Stimulated activated naive B cell treated with anti-CD40 and anti-IgM and Interleukin-4, amounts not matched to agents 10 μg/mL and 1 μg/mL and 100 μg/mL, for 72 hours (primary cell): ENCODE results near the gene KLHDC2.
A peak's percentile ranks its signal among the peaks of the same experiment; 100 is the strongest.
"Not testable (repeated sequence)": the region's sequence is repeated elsewhere in the genome, so short reads cannot be mapped to it uniquely, and the experiment has no call there.

ENCODE experiments used
- ATAC-seq, 2 donors: fragments of 150-1000 bp; cut with Tn5 transposase; replicated peaks; 2 replicates each; pipeline ENCODE4 v1.10.0; 2021; ENCODE audit warnings: moderate library complexity in 1 of 2
- DNase-seq: peaks from one replicate; pipeline ENCODE4 v3.0.0; 2021
- H3K27ac Mint-ChIP-seq: one replicate; pipeline ENCODE4 v1.8.0; 2022; ENCODE audit warnings: mild to moderate bottlenecking, mixed read lengths
- H3K27me3 Mint-ChIP-seq, 2 donors: one replicate each; pipeline ENCODE4 v1.8.0; 2022; ENCODE audit warnings: mixed read lengths in 2 of 2
- H3K36me3 Mint-ChIP-seq, 2 donors: one replicate each; pipeline ENCODE4 v1.8.0; 2022; ENCODE audit warnings: mixed read lengths in 2 of 2, mild to moderate bottlenecking in 1 of 2
- H3K4me1 Mint-ChIP-seq, 2 donors: one replicate each; pipeline ENCODE4 v1.8.0; 2022; ENCODE audit warnings: mixed read lengths in 2 of 2, mild to moderate bottlenecking in 1 of 2
- H3K4me3 Mint-ChIP-seq, 2 donors: one replicate each; pipeline ENCODE4 v1.8.0; 2022; ENCODE audit warnings: mild to moderate bottlenecking in 2 of 2, mixed read lengths in 2 of 2, moderate library complexity in 1 of 2
- H3K9me3 Mint-ChIP-seq, 2 donors: one replicate each; pipeline ENCODE4 v1.8.0; 2022; ENCODE audit warnings: mixed read lengths in 2 of 2, mild to moderate bottlenecking in 1 of 2

The KLHDC2 gene

GRCh38 chr14:49767270-49767570 is 733 bp upstream of the KLHDC2 start:
- H3K4me3 Mint-ChIP-seq = peak overlapping the region; percentile 96 to 97
- ATAC-seq (no peak), DNase-seq (no peak)
- peak overlapping the region; percentile 100 for H3K27ac Mint-ChIP-seq
- peaks cover 3 to 4% of the 10 kb centered on the region in 2 donors for H3K36me3 Mint-ChIP-seq
- H3K9me3 Mint-ChIP-seq = no peaks in the 10 kb centered on the region
- peaks cover 16 to 34% of the 10 kb centered on the region in 2 donors for H3K4me1 Mint-ChIP-seq
- no peaks in the 10 kb centered on the region for H3K27me3 Mint-ChIP-seq

GRCh38 chr14:49768301-49769121 is 558 bp downstream of the KLHDC2 start:
- Mint-ChIP-seq H3K4me3 (peak overlapping the region; percentile 90 to 96), H3K4me1 (peaks cover 16 to 34% of the 10 kb centered on the region in 2 donors), H3K9me3 (no peaks in the 10 kb centered on the region), H3K27ac (peak overlapping the region; percentile 98), H3K36me3 (peaks cover 3 to 4% of the 10 kb centered on the region in 2 donors), H3K27me3 (no peaks in the 10 kb centered on the region)
- ATAC-seq (peak; percentile 40 to 54), DNase-seq (peak; percentile 68)

- Mint-ChIP-seq H3K9me3 (no peaks in the 10 kb centered on the region), H3K27ac (peak overlapping the region; percentile 98), H3K4me3 (peak overlapping the region; percentile 90 to 96), H3K36me3 (peaks cover 3 to 4% of the 10 kb centered on the region in 2 donors), H3K27me3 (no peaks in the 10 kb centered on the region), H3K4me1 (peaks cover 16 to 34% of the 10 kb centered on the region in 2 donors)
- DNase-seq (no peak), ATAC-seq (no peak)
These were observed 1.2 kb downstream of the KLHDC2 start for GRCh38 chr14:49769171-49769570.

GRCh38 chr14:49769581-49770211 is 1.7 kb downstream of the KLHDC2 start:
- Mint-ChIP-seq H3K27me3 (no peaks in the 10 kb centered on the region), H3K27ac (peak overlapping the region; percentile 98), H3K4me1 (peaks cover 16 to 34% of the 10 kb centered on the region in 2 donors), H3K9me3 (no peaks in the 10 kb centered on the region), H3K4me3 (peak overlapping the region; percentile 90 to 96), H3K36me3 (peaks cover 3 to 6% of the 10 kb centered on the region in 2 donors)
- no peak for ATAC-seq
- DNase-seq = no peak

GRCh38 chr14:49770212-49770817 is 2.4 kb downstream of the KLHDC2 start:
- no peak for ATAC-seq
- no peaks in the 10 kb centered on the region for H3K27me3 Mint-ChIP-seq
- no peak for DNase-seq
- peaks cover 17 to 34% of the 10 kb centered on the region in 2 donors for H3K4me1 Mint-ChIP-seq
- H3K4me3 Mint-ChIP-seq = no peak overlapping the region
- peaks cover 6 to 12% of the 10 kb centered on the region in 2 donors for H3K36me3 Mint-ChIP-seq
- H3K27ac Mint-ChIP-seq = no peak overlapping the region
- H3K9me3 Mint-ChIP-seq = no peaks in the 10 kb centered on the region

- not testable (repeated sequence) for DNase-seq, H3K4me3 Mint-ChIP-seq, H3K27me3 Mint-ChIP-seq, H3K27ac Mint-ChIP-seq, H3K9me3 Mint-ChIP-seq, ATAC-seq
- Mint-ChIP-seq H3K36me3 (peaks cover 11 to 18% of the 10 kb centered on the region in 2 donors), H3K4me1 (peaks cover 16 to 33% of the 10 kb centered on the region in 2 donors)
These were observed 3.7 kb downstream of the KLHDC2 start for GRCh38 chr14:49771691-49772090.

- Mint-ChIP-seq H3K36me3 (peaks cover 12 to 22% of the 10 kb centered on the region in 2 donors), H3K27ac (no peak overlapping the region), H3K9me3 (no peaks in the 10 kb centered on the region), H3K27me3 (no peaks in the 10 kb centered on the region), H3K4me3 (no peak overlapping the region), H3K4me1 (peaks cover 13 to 26% of the 10 kb centered on the region in 2 donors)
- no peak for ATAC-seq
- DNase-seq = no peak
These were observed 6.2 kb downstream of the KLHDC2 start for GRCh38 chr14:49774106-49774505.

GRCh38 chr14:49778421-49778820 is 10.5 kb downstream of the KLHDC2 start:
- no peaks in the 10 kb centered on the region for H3K27me3 Mint-ChIP-seq
- H3K4me1 Mint-ChIP-seq = peaks cover 0 to 2% of the 10 kb centered on the region in 2 donors
- DNase-seq (no peak), ATAC-seq (no peak)
- peaks cover 19 to 36% of the 10 kb centered on the region in 2 donors for H3K36me3 Mint-ChIP-seq
- no peaks in the 10 kb centered on the region for H3K9me3 Mint-ChIP-seq
- no peak overlapping the region for H3K4me3 Mint-ChIP-seq
- no peak overlapping the region for H3K27ac Mint-ChIP-seq

GRCh38 chr14:49781040-49781439 is 13.1 kb downstream of the KLHDC2 start:
- not testable (repeated sequence) for H3K4me3 Mint-ChIP-seq, DNase-seq, H3K9me3 Mint-ChIP-seq, H3K4me1 Mint-ChIP-seq, H3K27me3 Mint-ChIP-seq, ATAC-seq
- H3K27ac Mint-ChIP-seq = peak overlapping the region; percentile 59
- peaks cover 19 to 30% of the 10 kb centered on the region in 2 donors for H3K36me3 Mint-ChIP-seq

GRCh38 chr14:49783394-49784014 is 15.6 kb downstream of the KLHDC2 start:
- Mint-ChIP-seq H3K27ac (no peak overlapping the region), H3K36me3 (peaks cover 23 to 30% of the 10 kb centered on the region in 2 donors), H3K4me3 (no peak overlapping the region), H3K9me3 (no peaks in the 10 kb centered on the region), H3K4me1 (peaks cover 2 to 6% of the 10 kb centered on the region in 2 donors), H3K27me3 (no peaks in the 10 kb centered on the region)
- DNase-seq = no peak
- ATAC-seq = no peak

- DNase-seq (no peak), ATAC-seq (no peak)
- Mint-ChIP-seq H3K36me3 (peaks cover 36 to 39% of the 10 kb centered on the region in 2 donors), H3K4me1 (peaks cover 2 to 6% of the 10 kb centered on the region in 2 donors), H3K9me3 (no peaks in the 10 kb centered on the region), H3K27ac (no peak overlapping the region), H3K4me3 (no peak overlapping the region), H3K27me3 (no peaks in the 10 kb centered on the region)
These were observed 18.4 kb downstream of the KLHDC2 start for GRCh38 chr14:49786315-49786714.

GRCh38 chr14:49792618-49793017 is 24.7 kb downstream of the KLHDC2 start:
- H3K4me1 Mint-ChIP-seq = no peaks in the 10 kb centered on the region
- DNase-seq = no peak
- H3K36me3 Mint-ChIP-seq = peaks cover 42 to 53% of the 10 kb centered on the region in 2 donors
- H3K4me3 Mint-ChIP-seq = no peak overlapping the region
- no peaks in the 10 kb centered on the region for H3K27me3 Mint-ChIP-seq
- no peak for ATAC-seq
- no peak overlapping the region for H3K27ac Mint-ChIP-seq
- H3K9me3 Mint-ChIP-seq = no peaks in the 10 kb centered on the region

- no peak for DNase-seq
- H3K4me1 Mint-ChIP-seq = no peaks in the 10 kb centered on the region
- no peak overlapping the region for H3K27ac Mint-ChIP-seq
- ATAC-seq = no peak
- no peak overlapping the region for H3K4me3 Mint-ChIP-seq
- H3K9me3 Mint-ChIP-seq = no peaks in the 10 kb centered on the region
- no peaks in the 10 kb centered on the region for H3K27me3 Mint-ChIP-seq
- H3K36me3 Mint-ChIP-seq = peaks cover 28 to 47% of the 10 kb centered on the region in 2 donors
These were observed 28.1 kb downstream of the KLHDC2 start for GRCh38 chr14:49796025-49796424.

- Mint-ChIP-seq H3K27me3 (no peaks in the 10 kb centered on the region), H3K4me1 (no peaks in the 10 kb centered on the region), H3K27ac (no peak overlapping the region), H3K9me3 (peaks cover 0 to 1% of the 10 kb centered on the region in 2 donors), H3K36me3 (peaks cover 36 to 58% of the 10 kb centered on the region in 2 donors), H3K4me3 (no peak overlapping the region)
- DNase-seq (no peak), ATAC-seq (no peak)
These were observed 40.8 kb downstream of the KLHDC2 start for GRCh38 chr14:49808780-49809179.
